ENCODE results near the gene TAF5L. TPM values are rescaled to one million over a fixed set of nuclear protein-coding genes. Genes with fewer than 3 reads are reported as not detected.

Gene TAF5L
- total and polyA plus RNA-seq, 2 of the 8 experiments (the other 6 are each of a cell fraction or from before 2014, with no cell fraction given), result 17.7 to 23.3 TPM

DNA sequence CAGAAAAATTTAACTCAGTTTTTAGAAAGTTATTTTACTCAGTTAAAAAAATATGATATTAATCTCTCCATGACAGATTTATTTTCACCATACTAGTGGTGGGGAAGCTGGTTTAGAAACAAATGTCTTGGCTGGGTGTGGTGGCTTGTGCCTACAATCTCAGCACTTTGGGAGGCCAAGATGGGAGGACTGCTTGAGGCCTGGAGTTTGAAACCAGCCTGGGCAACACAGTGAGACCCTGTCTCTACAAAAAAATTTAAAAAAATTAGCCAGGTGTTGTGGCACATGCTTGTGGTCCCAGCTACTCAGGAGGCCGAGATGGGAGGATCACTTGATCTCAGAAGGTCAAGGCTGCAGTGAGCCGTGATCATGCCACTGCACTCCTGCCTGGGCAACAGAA, 17.3 kb downstream of the TAF5L start:
- CTCF ChIA-PET (ENCODE audit: partially characterized antibody), result no interaction called here
- DNase-seq (ENCODE audit: low read depth in 1 of 2, low spot score in 2 of 2), result no peak
- no peak overlapping the region for H3K14ac ChIP-seq (ENCODE audit: insufficient read length)
- H4K8ac ChIP-seq (ENCODE audit: extremely low read depth, insufficient read depth, low read length), result no peak overlapping the region
- 87% methylated on average over 2 of the region's 2 CpGs; no CpG with 5 or more reads in 1 of the 2 experiments for WGBS, 2 experiments (ENCODE audit: extremely low coverage in 1 of 2, insufficient coverage in 1 of 2, insufficient read length in 1 of 2, insufficient replicate concordance in 2 of 2, low coverage in 1 of 2, low lambda C conversion rate in 2 of 2, missing lambda C conversion rate in 1 of 2)
- H3K9ac ChIP-seq (replicated peaks in 1 of 4; ENCODE audit: extremely low read depth in 1 of 4, low read depth in 3 of 4, low read length in 3 of 4), result no peak overlapping the region
- no peak overlapping the region for H2AFZ ChIP-seq (ENCODE audit: low read length)
- TF ChIP-seq SAP30 (IDR thresholded peaks at IDR 0.05; ENCODE audit: insufficient read depth, insufficient replicate concordance, low read length) (no peak), KDM4A (IDR thresholded peaks at IDR 0.05; ENCODE audit: low read depth, low read length, severe bottlenecking) (no peak), HDAC2 (IDR thresholded peaks at IDR 0.05; ENCODE audit: borderline replicate concordance in 1 of 2, low read depth in 2 of 2, low read length in 2 of 2) (no peak), BCL11A (IDR thresholded peaks at IDR 0.05; ENCODE audit: low read depth in 2 of 2, low read length in 2 of 2) (no peak), TCF12 (IDR thresholded peaks at IDR 0.05; ENCODE audit: low read depth, low read length) (no peak)
- no peak overlapping the region for H3K4me3 ChIP-seq (ENCODE audit: extremely low read depth in 1 of 4, insufficient read depth in 2 of 4, low read depth in 3 of 4, low read length in 4 of 4)
- H3K4ac ChIP-seq (replicated peaks; ENCODE audit: insufficient read length, low read depth, low read length), result no peak overlapping the region
- no peak overlapping the region for H4K91ac ChIP-seq (replicated peaks; ENCODE audit: insufficient read length, low read length)
- no peak overlapping the region for H3K23ac ChIP-seq (ENCODE audit: insufficient read length)
- H3K36me3 ChIP-seq (ENCODE audit: control insufficient read depth in 2 of 4, insufficient read depth in 4 of 4, low read length in 3 of 4), result peaks cover 7 to 40% (median 25%) of the 10 kb centered on the region in 4 experiments; a peak in 7 of 8 replicates
- no peak overlapping the region for H3K27ac ChIP-seq (ENCODE audit: low read depth, low read length)
- H2BK120ac ChIP-seq (replicated peaks; ENCODE audit: low read depth, low read length), result no peak overlapping the region
- H3K4me2 ChIP-seq (ENCODE audit: insufficient read depth in 1 of 2, low read depth in 2 of 2, low read length in 2 of 2), result no peak overlapping the region
- H2AK5ac ChIP-seq (ENCODE audit: low read depth, low read length), result no peak overlapping the region
- no peak overlapping the region for H4K5ac ChIP-seq (ENCODE audit: insufficient read length, low read depth, low read length)
- H3K27me3 ChIP-seq (replicated peaks in 1 of 4; ENCODE audit: control insufficient read depth in 3 of 4, extremely low read depth in 1 of 4, insufficient read depth in 3 of 4, low read length in 3 of 4), result no peaks in the 10 kb centered on the region
- POLR2A ChIA-PET (ENCODE audit: partially characterized antibody), result no interaction called here
- H3K79me2 ChIP-seq (ENCODE audit: control insufficient read depth in 1 of 2, insufficient read depth in 2 of 2, low read length in 2 of 2), result no peaks in the 10 kb centered on the region
- H2BK5ac ChIP-seq (ENCODE audit: low read depth, low read length), result no peak overlapping the region
- no peak overlapping the region for H2BK12ac ChIP-seq (ENCODE audit: low read depth, low read length)
- H2BK15ac ChIP-seq (ENCODE audit: low read length), result no peak overlapping the region
- H3K23me2 ChIP-seq (ENCODE audit: low read depth, low read length), result no peaks in the 10 kb centered on the region
- no peak overlapping the region for H3K18ac ChIP-seq (ENCODE audit: extremely low read depth, low read length)
- H3K9me3 ChIP-seq (ENCODE audit: insufficient read depth in 2 of 2, low read depth in 1 of 2, low read length in 1 of 2), result no peaks in the 10 kb centered on the region
- no peak overlapping the region for H3K56ac ChIP-seq (replicated peaks; ENCODE audit: insufficient read length, low read depth, low read length)
- peaks cover 0 to 3% (median 0%) of the 10 kb centered on the region in 4 experiments; a peak in 1 of 7 replicates for H3K4me1 ChIP-seq (replicated peaks in 1 of 4; ENCODE audit: control insufficient read depth in 3 of 4, insufficient read depth in 4 of 4, low read length in 3 of 4)
- peaks cover 2% of the 10 kb centered on the region; the same call in 1 of the 2 replicates for H3K79me1 ChIP-seq (ENCODE audit: low read depth, low read length)
- peaks cover 0 to 1% of the 10 kb centered on the region in 2 experiments for H4K20me1 ChIP-seq (replicated peaks in 1 of 2; ENCODE audit: control insufficient read depth in 1 of 2, insufficient read depth in 2 of 2, low read length in 2 of 2)
- no peak overlapping the region for H2BK20ac ChIP-seq (ENCODE audit: low read length)
- no peak for FAIRE-seq
